ENCODE data around the gene TM2D1. TPM values are rescaled to one million over a fixed set of nuclear protein-coding genes. Genes with fewer than 3 reads are reported as not detected.
A peak's percentile ranks its signal among the peaks of the same experiment; 100 is the strongest.
"Not testable (repeated sequence)": the region's sequence is repeated elsewhere in the genome, so short reads cannot be mapped to it uniquely, and the experiment has no call there.

The TM2D1 gene
- 95.3 TPM for total RNA-seq

DNA sequence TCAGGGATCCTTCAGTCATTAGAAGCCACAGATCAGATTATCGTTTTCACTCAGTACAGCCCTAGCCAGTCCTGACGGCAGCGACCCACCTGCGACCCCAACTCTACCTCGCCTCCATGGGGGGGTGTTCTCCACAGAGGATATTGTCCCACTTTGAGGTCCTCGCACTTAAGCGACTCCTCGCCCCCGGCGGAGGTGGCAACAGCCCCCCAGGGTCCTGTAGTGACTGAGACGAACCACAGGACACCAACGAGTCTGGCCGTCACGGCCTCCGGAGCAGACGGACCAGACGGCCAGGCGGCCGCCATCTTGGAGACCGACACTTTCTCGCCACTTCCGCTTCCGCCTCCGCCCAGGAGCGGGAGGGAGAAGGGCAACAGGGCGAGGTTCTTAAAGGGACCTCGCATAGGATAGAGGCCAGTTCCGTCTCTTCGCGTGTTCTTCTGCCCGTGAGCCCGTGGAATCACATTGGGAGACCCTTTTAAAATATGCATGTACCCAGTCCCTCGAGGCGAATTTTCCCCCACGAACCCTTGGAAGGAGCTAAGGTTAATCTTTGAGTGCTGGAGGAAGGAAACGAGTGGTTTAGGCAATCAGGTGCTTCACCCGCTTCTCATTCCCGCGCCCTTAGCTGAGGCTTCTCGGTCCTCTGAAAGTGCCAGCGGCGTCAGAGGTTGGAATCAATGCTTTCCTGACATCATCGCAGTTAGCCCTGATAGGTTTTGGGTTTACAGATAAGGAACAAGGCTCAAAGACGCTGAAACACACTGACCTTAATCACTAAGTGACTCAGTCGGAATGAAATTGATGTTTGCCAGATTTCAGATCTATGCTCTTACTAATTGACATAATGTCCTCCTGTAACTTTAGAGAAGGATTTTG is at the start of gene TM2D1:
TM2D1 (minus strand) TSS at position 329 of the 882 bp plus-strand sequence; CDS start at position 308, 21 bp downstream.
- DNase-seq, result peak; percentile 97

DNA sequence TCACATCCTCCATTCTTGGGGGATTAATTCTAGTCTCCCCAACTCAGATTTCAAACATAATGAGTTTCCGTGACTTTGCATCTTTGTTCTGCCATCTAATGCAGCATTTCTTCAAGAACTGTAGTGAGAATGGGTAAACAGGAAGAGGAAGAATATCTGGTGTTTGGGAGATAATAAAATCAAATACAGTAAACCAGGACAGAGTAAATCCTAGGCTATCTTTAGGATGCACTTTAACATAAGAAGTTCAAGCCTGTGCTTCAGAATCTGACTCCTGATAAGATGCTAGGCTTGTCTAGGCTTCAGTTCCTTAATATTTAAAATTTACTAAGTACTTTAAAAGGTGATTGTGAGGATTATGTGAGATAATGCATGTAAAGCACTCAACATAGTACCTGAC is 45.2 kb upstream of the TM2D1 start:
- DNase-seq, result no peak

DNA sequence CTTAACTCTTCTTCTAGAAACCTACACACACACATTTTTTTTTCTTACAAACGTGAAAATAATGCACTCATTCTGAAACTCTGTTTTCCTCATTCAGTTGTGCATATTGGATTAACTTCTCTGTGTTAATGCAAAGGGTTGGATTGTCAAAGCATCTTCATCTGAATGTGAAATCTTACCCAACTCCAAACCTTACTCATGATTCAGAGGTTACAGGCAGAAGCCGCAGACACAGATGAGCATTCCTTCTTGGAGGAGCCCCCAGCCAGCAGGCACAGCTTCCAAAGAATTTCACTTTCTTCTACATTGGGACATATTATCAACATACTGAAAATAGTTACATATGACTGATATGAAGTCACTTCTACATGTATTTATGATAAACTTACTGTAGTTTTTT is 33.0 kb upstream of the TM2D1 start:
- no peak for DNase-seq

DNA sequence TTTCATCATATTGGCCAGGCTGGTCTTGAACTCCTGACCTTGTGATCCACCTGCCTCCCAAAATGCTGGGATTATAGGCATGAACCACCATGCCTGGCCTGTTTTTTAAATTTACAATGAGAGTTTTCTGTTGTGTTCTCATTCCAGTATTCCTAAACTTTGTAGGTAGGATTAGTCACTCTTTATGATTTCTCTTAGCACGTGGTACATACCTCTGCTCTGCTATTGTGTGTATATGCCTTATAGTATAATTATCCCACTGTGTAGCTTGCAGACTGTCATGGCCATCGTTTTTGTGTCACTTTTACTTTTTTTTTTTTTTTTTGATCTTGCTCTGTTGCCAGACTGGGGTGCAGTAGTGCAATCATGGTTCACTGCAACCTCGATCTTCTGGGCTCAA is 31.8 kb upstream of the TM2D1 start:
- DNase-seq, result no peak

DNA sequence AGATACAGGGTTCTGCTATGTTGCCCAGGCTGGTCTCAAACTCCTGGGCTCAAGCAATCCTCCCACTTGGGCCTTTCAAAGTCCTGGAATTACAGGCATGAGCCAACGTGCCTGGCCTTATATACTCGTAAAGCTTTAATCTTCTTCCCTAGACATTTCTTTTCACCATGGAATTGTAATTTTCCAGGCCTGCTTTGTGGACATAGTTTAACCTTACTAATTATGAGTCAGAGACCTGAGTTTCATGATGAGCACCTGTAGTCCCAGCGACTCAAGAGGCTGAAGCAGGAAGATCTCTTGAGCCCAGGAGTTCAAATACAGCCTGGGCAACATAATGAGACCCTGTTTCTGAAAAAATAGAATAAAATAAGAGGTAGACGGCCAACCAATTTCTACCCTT is 29.6 kb upstream of the TM2D1 start:
- no peak for DNase-seq

DNA sequence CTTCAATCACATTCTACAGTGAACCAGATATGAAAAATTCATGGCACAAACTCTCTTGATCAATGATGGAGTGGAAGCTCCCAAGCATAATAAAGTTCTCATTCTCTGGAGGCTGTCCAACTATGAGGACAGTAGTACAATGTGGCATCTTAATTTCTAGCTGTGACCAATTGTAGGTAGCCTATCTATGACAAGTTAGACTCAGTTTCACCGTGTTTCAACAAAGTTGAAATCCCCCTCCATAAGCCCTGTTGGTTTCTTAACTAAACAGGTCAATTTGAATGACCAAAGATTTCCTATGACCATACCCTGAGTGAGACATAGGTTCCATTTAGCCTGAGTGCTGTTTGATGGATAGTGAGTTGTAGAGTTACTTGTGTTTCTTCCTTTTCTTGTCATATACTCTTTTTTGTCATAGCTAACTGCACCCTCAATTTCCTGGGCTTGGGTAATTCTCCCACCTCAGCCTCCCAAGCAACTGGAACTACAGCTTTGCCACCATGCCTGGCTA is 29.1 kb upstream of the TM2D1 start:
- DNase-seq, result no peak

DNA sequence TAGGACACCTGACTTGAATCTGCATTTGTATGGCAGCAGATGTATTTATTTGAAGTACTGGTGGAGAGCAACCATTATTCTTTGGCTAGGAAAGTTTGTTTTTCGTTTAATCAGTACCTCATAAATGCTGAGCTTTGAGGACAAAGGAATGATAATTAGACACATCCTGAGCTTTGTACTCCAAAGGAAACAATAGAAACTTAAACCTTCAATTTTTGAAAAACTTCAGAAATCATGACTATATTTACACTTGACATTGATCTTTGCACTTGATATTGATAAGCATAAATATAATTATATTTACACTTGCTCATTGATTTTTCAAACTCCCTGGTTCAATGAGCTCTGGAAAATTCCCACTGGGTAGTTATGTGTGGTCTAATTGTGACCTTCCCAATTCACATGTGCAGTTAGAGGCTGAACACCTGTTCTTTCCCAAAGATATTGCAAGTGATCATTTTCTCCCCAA is 28.0 kb upstream of the TM2D1 start:
- DNase-seq, result no peak

DNA sequence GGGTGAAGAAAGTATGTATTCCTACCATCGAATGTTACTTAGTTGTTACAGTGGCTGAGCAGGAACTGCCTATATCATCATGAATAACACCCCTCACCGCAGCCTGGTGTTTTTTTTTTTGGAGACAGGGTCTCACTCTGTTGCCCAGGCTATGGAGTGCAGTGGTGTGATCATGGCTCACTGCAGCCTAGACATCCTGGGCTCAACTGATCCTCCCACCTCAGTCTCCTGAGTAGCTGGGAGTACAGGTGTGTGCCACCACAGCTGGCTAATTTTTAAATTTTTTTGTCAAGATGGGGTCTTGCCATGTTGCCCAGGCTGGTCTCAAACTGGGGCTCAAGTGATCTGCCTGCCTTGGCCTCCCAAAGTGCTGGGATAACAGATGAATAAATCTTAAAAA is 24.6 kb upstream of the TM2D1 start:
- no peak for DNase-seq

DNA sequence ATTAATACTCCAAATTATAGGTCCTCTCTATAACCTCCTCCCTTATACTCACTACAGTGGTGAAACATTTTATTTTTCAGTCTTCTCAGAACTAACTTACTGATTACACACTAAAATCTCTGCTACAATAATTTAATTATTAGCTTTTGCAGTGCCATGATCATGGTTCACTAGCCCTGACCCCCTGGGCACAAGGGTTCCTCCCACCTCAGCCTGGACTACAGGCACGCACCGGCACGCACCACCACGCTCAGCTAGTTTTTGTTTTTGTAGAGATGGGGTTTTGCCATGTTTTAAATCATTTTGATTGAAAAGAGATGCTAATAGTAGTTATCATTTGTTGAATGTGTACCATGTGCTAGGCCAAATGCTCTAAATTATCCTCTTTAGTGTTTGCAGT is 23.6 kb upstream of the TM2D1 start:
- no peak for DNase-seq

DNA sequence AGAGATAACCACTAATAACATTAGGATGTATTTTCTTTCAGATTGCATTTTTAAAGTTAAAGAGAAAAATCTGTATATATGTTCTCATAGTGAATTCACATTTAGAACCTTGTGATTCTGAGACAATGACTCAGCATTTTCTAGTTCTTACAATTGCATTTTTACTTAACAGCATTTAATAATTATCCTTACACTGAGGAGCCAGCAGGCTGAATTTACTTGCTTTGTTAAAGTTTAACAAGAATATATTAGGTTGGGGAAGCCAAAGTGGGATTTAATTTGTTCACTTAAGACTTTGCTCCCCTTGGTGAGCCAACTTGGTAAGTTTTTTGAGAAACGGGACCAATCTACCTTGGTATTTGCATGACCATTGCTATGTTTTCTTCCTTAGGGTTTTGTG is 21.9 kb upstream of the TM2D1 start:
- no peak for DNase-seq

DNA sequence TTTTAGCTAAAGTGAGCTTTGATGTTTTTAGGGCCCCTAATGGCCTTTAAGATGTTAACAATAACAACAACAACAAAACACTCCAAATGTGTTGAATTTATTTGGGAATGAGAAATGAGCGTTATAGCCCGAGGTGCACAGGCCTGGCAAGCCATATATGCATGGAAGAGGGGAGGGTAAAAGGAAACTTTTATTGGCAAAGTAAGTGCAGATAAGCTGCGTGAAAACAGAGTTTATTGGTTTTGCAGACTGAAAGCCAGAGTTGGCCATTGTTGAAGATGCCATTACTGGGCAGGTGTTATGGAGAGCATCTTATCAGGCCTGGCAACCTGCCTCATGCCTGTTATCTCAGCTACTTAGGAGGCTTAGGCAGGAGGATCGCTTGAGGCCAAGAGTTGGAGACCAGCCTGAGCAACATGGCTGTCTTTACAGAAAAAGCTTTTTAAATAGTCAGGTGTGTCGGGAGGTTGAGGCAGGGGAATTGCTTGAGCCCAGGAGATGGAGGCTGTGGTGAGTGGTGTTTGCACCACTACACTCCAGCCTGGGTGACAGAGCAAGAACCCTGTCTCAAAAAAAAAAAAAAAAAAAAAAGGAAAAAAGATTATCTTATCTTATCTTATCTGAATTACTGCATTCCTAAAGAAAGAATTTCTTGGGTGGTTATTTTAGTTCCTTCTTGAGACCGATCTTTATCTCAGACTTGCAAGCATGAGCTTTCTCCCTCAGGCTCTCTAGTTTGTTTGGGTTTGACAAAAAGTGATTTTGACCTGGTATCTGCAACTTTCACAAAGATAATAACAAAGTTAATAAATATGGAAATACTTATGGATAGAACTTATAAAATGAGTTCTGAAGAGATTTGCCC is 19.0 kb upstream of the TM2D1 start:
- DNase-seq, result no peak

DNA sequence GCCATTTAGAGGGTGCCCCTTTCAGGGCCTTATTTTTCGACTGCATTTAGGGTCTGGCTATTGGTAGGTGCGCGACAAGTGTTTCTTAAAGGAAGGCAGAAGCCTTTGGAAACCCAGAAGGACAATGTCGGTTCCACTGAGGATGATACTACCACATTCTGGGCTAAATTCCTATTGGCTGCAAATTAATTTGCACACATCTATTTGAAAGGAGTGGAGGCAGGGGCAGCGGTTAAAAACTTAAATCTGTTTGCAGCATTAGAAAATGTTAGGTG is 18.4 kb upstream of the TM2D1 start:
- DNase-seq, result no peak

DNA sequence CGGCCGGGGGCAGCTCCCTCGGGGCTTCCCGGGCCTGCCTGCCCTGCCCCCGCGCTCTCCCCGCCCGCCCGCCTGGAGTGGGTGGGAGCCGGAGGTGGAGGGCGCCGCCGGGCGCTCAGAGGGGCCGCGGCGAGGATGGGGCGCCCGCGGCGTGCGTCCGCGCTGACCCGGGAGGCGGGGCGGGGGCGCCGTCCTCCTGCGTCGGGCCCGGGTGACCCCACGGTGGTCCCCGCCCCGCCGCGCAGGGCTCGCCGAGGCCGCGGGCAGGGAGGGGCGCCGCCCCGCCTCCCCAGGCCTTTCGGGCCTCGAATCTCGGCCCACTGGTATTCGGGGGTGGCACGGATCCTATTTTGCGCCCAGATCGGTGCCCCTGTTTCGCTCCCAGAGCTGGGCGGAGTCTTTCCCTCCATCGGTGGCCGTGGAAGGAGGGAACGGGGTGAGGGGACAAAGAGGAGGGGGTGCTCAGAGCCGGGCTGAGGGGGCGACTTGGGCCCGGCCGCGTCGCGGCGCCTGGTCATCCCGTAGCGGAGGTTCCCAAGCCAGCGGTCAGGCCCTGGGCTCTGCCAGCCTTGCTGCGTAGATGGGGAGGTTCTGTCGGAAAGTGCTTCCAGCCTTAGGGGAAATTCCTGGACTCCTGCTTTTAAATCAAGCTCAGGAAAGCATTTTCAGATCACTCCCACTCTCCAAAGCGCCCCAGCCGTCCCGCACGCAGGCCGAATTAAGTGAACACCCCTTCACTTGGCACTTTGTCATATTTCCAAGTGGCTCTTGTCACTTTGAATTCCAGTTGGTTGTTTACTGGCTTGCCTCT is 17.9 kb upstream of the TM2D1 start:
- peak; percentile 78 for DNase-seq

DNA sequence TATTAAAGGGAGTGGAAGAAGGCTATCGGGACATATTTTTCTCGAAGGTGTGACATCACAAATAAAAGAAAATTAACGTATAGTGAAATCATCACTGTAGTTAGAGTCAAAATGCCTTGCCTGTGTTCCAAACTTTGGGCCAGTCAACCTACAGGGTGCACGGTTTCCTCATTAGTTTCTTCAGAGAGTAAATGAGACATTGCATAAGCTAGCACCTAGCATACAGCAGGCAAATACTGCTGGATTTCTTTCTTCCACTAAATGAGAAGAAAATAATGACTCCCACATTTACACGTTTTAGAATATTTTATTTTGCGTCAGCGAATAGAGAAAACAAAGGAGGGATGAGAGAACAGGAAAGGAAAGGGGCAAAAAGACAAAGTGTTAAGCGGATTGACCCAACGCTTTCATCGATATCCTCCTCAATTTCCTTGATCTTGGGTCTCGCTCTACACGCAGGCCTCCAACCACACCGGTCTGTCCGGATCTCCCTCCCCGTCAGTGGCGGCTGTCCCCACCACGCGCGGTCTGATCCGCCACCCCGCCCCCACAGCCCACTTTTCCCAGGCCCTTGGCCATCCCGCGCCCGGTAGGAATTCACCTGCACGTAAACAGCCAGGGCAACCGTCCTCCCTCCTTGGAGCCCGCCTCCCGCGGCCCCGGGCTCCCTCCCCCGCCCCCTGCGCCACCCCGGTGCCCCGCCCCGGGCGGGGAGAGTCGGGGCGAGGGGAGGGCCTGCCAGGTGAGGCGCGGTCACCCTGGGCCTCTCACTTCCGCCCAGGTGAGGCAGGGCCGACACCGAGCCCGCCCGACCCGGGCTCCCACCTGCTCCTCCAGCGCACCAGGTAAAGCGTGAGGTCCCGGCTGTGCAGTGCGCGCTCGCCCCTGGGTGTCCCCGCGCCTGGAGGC is 17.0 kb upstream of the TM2D1 start, which contains the start of gene PATJ:
PATJ (plus strand) TSS at position 770 of the 909 bp plus-strand sequence. CDS start 20,413 bp downstream, outside the sequence.
- peak; percentile 69 for DNase-seq

DNA sequence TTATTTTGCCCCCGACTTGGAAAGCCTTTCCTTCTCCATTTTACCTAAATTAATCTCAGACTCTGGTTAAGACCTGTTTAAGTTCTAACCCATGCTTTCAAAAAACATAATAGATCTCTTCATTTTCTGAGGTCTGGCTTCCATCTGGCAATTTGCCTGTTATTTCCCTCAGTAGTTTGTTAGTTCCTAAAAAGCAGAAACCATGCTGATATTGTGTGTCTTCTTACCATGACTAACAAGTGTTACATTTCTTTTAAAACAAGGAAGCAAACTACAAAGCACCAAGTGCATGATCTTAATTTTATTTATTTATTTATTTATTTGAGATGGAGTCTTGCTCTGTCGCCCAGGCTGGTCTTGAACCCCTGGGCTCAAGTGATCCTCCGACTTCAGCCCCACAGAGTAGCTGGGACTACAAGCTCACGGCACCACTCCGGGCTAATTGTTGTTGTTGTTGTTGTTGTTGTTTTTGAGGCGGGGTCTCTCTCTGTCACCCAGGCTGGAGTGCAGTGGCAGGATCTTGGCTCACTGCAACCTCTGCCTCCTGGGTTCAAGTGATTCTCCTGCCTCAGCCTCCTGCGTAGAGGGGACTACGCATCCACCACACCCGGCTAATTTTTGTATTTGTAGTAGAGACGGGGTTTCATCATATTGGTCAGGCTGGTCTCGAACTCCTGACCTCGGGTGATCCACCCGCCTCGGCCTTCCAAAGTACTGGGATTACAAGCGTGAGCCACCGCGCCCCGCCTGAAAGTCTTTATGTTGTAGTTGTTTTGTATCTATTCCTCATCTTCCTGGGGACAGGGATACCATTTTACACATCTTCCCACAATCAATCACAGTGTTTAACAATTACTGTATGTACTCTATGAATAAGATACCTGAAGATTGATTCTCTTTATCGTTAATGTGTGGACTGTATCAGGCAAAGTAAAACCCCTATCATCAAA is 16.1 kb upstream of the TM2D1 start:
- peak; percentile 5 for DNase-seq

DNA sequence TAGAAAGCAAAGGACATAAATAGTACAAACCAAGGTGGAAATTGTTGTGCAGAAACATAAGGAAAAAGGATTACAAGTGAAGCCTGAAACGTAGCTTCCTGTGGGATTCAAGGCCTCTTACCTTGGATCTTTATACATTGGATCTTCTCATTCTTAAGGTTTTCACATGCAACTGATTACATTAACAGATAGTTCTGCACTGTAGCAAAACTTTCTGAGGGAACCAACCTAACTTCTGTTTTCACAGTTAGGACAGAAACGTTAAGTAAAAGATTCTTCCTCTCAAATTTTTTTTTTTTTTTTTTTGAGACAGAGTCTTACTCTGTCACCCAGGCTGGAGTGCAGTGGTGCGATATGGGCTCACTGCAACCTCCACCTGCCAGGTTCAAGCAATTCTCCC is 7.8 kb upstream of the TM2D1 start:
- DNase-seq, result peak; percentile 16

DNA sequence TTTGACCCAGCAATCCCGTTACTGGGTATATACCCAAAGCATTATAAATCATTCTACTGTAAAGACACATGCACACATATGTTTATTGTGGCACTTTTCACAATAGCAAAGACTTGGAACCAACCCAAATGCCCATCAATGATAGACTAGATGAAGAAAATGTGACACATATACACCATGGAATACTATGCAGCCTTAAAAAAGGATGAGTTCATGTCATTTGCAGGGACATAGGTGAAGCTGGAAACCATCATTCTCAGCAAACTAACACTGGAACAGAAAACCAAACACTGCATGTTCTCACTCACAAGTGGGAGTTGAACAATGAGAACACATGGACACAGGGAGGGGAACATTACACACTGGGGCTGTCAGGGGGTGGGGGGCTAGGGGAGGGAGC is 5.7 kb upstream of the TM2D1 start:
- not testable (repeated sequence) for DNase-seq

DNA sequence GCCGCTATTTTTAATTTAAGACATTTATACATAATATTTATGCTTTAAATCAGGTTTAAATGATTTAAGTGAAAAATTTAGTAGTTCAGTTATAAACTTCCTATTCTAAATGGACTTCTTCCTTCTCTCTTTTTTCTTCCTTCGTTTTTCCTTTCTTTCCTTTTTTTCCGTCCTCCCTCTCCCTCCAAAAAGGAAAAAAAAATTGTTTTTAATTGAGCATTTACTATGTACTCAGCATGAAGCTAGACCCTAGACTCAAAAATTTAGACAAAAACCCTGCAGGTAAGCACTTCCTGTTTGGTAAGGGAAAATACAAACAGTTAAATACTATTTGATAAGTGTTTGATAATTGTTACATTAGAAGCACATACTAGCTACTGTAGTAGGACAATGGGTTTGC is 2.6 kb upstream of the TM2D1 start:
- no peak for DNase-seq

DNA sequence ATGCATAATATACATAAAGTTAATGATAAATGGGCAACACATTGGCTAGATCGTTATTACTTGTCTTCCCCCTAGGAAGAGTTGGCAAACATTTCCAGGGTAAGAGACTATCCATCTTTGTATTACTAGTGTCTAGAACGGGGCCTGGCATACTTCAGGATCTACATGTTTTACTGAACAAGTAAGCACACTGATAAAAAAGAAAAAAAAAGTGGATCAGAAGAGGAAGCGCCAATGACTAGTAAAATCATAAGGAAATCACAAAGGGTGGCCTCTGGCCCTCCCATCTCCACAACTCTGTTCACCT is 482 bp downstream of the TM2D1 start:
- DNase-seq, result no peak
